T-cell (primary cell): Measurements from ENCODE around the gene CSTF2T. TPM values are rescaled to one million over a fixed set of nuclear protein-coding genes. Genes with fewer than 3 reads are reported as not detected.

Source experiments
- ATAC-seq, 4 experiments: fragments of 200-7000 bp in 3 of 4; fragments of 150-1000 bp in 1 of 4; cut with Tn5 transposase; replicated peaks in 1 of 4; 1 replicate in 3 of 4; 2 replicates in 1 of 4; pipeline ENCODE4 v1.10.0; 2021; ENCODE audit warnings: moderate library complexity in 3 of 4, mild to moderate bottlenecking in 2 of 4, moderate number of reproducible peaks in 1 of 4
- CTCF ChIA-PET, 2 donors: fragments of 300-600 bp; sonication (Branson Sonifier 250); formaldehyde crosslinking; loops; one replicate each; lab custom pipeline; 2022; ENCODE audit warnings: antibody characterized with exemption in 2 of 2; lab: Charles Lee
- POLR2A ChIA-PET, 2 donors: fragments of 300-600 bp; sonication (Branson Sonifier 250); formaldehyde crosslinking; loops; one replicate each; lab custom pipeline; 2022; ENCODE audit warnings: antibody characterized with exemption in 2 of 2; lab: Charles Lee
- DNase-seq, 35 experiments: peaks; one replicate each; pipeline versions ENCODE4 v3.0.0 to v3.0.0-alpha.2; 2013 to 2023
- H3K27ac ChIP-seq: one replicate; pipeline ENCODE4 v1.5.1; 2013; ENCODE audit warnings: low read length
- H3K27me3 ChIP-seq, 2 experiments: replicated peaks in 1 of 2; 1 replicate in 1 of 2; 2 replicates in 1 of 2; pipeline versions ENCODE4 v1.6.1 to v1.7.0; 2013; ENCODE audit warnings: low read length in 1 of 2, mixed read lengths in 1 of 2; ENCODE audit not compliant: control insufficient read depth in 2 of 2, insufficient read depth in 2 of 2; ENCODE audit errors: extremely low read depth in 1 of 2
- H3K36me3 ChIP-seq, 2 donors: 1 replicate in 1 of 2; 2 replicates in 1 of 2; pipeline versions ENCODE4 v1.6.1 to v1.7.0; 2013; ENCODE audit warnings: low read length in 1 of 2; ENCODE audit not compliant: control insufficient read depth in 2 of 2, insufficient read depth in 1 of 2; ENCODE audit errors: extremely low read depth in 1 of 2
- H3K4me1 ChIP-seq, 2 experiments: 1 replicate in 1 of 2; 2 replicates in 1 of 2; pipeline versions ENCODE4 v1.6.1 to v1.7.0; 2013; ENCODE audit warnings: low read length in 2 of 2, mixed read lengths in 1 of 2; ENCODE audit not compliant: insufficient read depth in 2 of 2, control insufficient read depth in 1 of 2; ENCODE audit errors: extremely low read depth in 1 of 2
- H3K4me3 ChIP-seq, 2 donors: 1 replicate in 1 of 2; 2 replicates in 1 of 2; pipeline versions ENCODE4 v1.5.1 to v1.7.0; 2013; ENCODE audit warnings: mild to moderate bottlenecking in 2 of 2, low read length in 1 of 2, moderate library complexity in 1 of 2; ENCODE audit not compliant: control insufficient read depth in 1 of 2; ENCODE audit errors: extremely low read depth in 1 of 2
- H3K9me3 ChIP-seq: 2 replicates; pipeline ENCODE4 v1.7.0; 2013
- H3K27ac Mint-ChIP-seq, 2 donors: one replicate each; pipeline ENCODE4 v1.8.0; 2020 to 2021; ENCODE audit warnings: mild to moderate bottlenecking in 2 of 2, mixed read lengths in 2 of 2
- H3K27me3 Mint-ChIP-seq, 2 donors: one replicate each; pipeline ENCODE4 v1.8.0; 2021 to 2022; ENCODE audit warnings: mixed read lengths in 2 of 2
- H3K36me3 Mint-ChIP-seq: one replicate; pipeline ENCODE4 v1.8.0; 2021; ENCODE audit warnings: mixed read lengths
- H3K4me1 Mint-ChIP-seq, 3 donors: one replicate each; pipeline ENCODE4 v1.8.0; 2020 to 2022; ENCODE audit warnings: mixed read lengths in 3 of 3, mild to moderate bottlenecking in 1 of 3
- H3K4me3 Mint-ChIP-seq, 3 donors: one replicate each; pipeline ENCODE4 v1.8.0; 2020 to 2022; ENCODE audit warnings: mild to moderate bottlenecking in 3 of 3, mixed read lengths in 3 of 3, moderate library complexity in 3 of 3
- H3K9me3 Mint-ChIP-seq, 3 donors: one replicate each; pipeline ENCODE4 v1.8.0; 2020 to 2022; ENCODE audit warnings: mixed read lengths in 3 of 3
- WGBS: methylation state at CpG from one replicate; pipeline ENCODE4 v1.1.5; 2013; ENCODE audit warnings: missing lambda C conversion rate; ENCODE audit not compliant: insufficient coverage; 5-methylcytosine and 5-hydroxymethylcytosine counted together
- total RNA-seq, 35 experiments: library from RNA in 6 of 35; stranded (reverse) in 6 of 35; fragments of 120-200 nt in 1 of 35; gene quantifications; one replicate each; pipeline versions ENCODE4 v1.2.1 to v1.2.4 and lab custom pipeline; 2013 to 2026

The CSTF2T gene
- total RNA-seq, 5 donors from 2014 or later (not counting 1 experiment from before 2014, with no cell fraction given) = 22.3 to 35.0 (median 30.0) TPM

DNA sequence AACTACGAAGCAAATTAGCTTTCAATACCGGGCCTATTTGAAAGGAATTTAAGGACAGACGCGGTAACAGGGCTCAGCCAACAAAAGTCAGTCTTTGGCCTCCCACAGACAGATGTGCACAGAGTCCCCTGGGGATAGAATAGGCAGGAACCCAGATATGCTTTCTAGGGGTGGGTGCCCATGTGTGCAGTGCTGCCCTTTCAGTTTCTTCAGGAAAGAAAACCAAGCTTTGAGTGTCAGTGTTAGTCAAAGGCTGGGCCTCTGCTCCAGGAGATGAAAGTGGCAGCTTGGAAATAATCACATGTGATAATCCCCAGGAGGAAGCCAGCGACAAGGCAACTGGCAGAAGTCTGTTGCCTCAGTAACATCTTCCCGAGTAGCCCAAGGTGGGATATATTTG lies 43.8 kb upstream of the CSTF2T start:
- H3K4me1 Mint-ChIP-seq = no peaks in the 10 kb centered on the region
- POLR2A ChIA-PET = no interaction called here

GRCh38 chr10:51733057-51733456 lies 33.7 kb upstream of the CSTF2T start:
- no peak for ATAC-seq
- no peak overlapping the region for H3K27ac ChIP-seq
- Mint-ChIP-seq H3K4me1 (no peaks in the 10 kb centered on the region), H3K9me3 (no peaks in the 10 kb centered on the region), H3K27me3 (peaks cover 0 to 4% of the 10 kb centered on the region in 2 donors), H3K27ac (no peak overlapping the region), H3K4me3 (no peak overlapping the region), H3K36me3 (no peaks in the 10 kb centered on the region)
- no CpG with 5 or more reads among the region's 1 CpG for WGBS
- H3K4me1 ChIP-seq = no peaks in the 10 kb centered on the region
- no peak overlapping the region for H3K4me3 ChIP-seq
- POLR2A ChIA-PET = no interaction called here
- H3K9me3 ChIP-seq = no peaks in the 10 kb centered on the region
- no peak for DNase-seq
- CTCF ChIA-PET = no interaction called here
- H3K27me3 ChIP-seq = no peaks in the 10 kb centered on the region
- H3K36me3 ChIP-seq = no peaks in the 10 kb centered on the region

More for the DNA sequence above, 43.8 kb upstream of the CSTF2T start:
- Histone ChIP-seq H3K4me3 (no peak overlapping the region), H3K27ac (no peak overlapping the region), H3K27me3 (peaks cover 0 to 6% of the 10 kb centered on the region in 2 experiments), H3K9me3 (no peaks in the 10 kb centered on the region), H3K4me1 (no peaks in the 10 kb centered on the region), H3K36me3 (no peaks in the 10 kb centered on the region)
- 87% methylated on average over 4 of the region's 6 CpGs for WGBS
- H3K4me3 Mint-ChIP-seq = no peak overlapping the region
- H3K27ac Mint-ChIP-seq = no peak overlapping the region
- H3K27me3 Mint-ChIP-seq = no peaks in the 10 kb centered on the region
- no peaks in the 10 kb centered on the region for H3K9me3 Mint-ChIP-seq
- H3K36me3 Mint-ChIP-seq = no peaks in the 10 kb centered on the region
- CTCF ChIA-PET = no interaction called here
- no peak for ATAC-seq
- no peak for DNase-seq

- no peaks in the 10 kb centered on the region for H3K36me3 ChIP-seq
- H3K4me3 Mint-ChIP-seq = no peak overlapping the region
- no peaks in the 10 kb centered on the region for H3K4me1 Mint-ChIP-seq
- CTCF ChIA-PET = interaction anchor here in 1 of 2 donors (0.6 kb wide), 1 partner anchor 46 kb away, joined by 3 read pairs; no protein-coding TSS in a partner anchor
- no peaks in the 10 kb centered on the region for H3K36me3 Mint-ChIP-seq
- ATAC-seq = no peak
- no CpG with 5 or more reads among the region's 7 CpGs for WGBS
- no peak overlapping the region for H3K27ac Mint-ChIP-seq
- DNase-seq = no peak
- no peaks in the 10 kb centered on the region for H3K9me3 ChIP-seq
- H3K4me3 ChIP-seq = no peak overlapping the region
- POLR2A ChIA-PET = interaction anchor here in 1 of 2 donors (0.6 kb wide), 1 partner anchor 1325 kb away, joined by 4 read pairs; no protein-coding TSS in a partner anchor
- no peak overlapping the region for H3K27ac ChIP-seq
- H3K9me3 Mint-ChIP-seq = no peaks in the 10 kb centered on the region
- no peaks in the 10 kb centered on the region for H3K27me3 Mint-ChIP-seq
- no peaks in the 10 kb centered on the region for H3K27me3 ChIP-seq
- H3K4me1 ChIP-seq = no peaks in the 10 kb centered on the region
Observed at GRCh38 chr10:51729822-51730555, 30.6 kb upstream of the CSTF2T start.

- WGBS = no CpG with 5 or more reads among the region's 1 CpG
- Histone ChIP-seq H3K9me3 (no peaks in the 10 kb centered on the region), H3K4me1 (no peaks in the 10 kb centered on the region), H3K4me3 (no peak overlapping the region), H3K36me3 (no peaks in the 10 kb centered on the region), H3K27me3 (no peaks in the 10 kb centered on the region), H3K27ac (no peak overlapping the region)
- DNase-seq (no peak), ATAC-seq (no peak)
- CTCF ChIA-PET = no interaction called here
- Mint-ChIP-seq H3K27ac (no peak overlapping the region), H3K4me1 (no peaks in the 10 kb centered on the region), H3K27me3 (peaks cover 3 to 6% of the 10 kb centered on the region in 2 donors), H3K4me3 (no peak overlapping the region), H3K9me3 (no peaks in the 10 kb centered on the region), H3K36me3 (no peaks in the 10 kb centered on the region)
- POLR2A ChIA-PET = no interaction called here
Observed at GRCh38 chr10:51724038-51724437, 24.6 kb upstream of the CSTF2T start.

DNA sequence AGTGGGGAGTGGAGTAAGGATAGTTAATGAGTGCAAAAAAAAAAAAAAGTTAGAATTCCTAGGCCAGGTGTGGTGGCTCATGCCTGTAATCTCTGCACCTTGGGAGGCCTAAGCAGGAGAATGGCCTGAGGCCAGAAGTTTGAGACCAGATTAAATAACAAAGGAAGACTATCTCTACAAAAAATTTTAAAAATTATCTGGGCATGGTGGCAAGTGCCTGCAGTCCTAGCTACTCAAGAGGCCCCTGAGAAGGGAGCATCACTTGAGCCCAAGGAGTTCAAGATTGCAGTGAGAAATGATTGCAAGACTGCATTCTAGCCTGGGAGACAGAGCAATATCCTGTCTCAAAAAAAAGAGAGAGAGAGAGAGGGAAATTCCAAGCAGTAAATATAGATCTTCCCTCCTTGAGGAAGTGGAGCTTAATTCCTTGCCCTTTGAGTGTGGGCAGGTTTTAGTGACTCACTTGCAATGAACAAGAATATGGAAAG lies 19.5 kb upstream of the CSTF2T start:
- peaks cover 18 to 30% of the 10 kb centered on the region in 2 donors for H3K27me3 Mint-ChIP-seq
- CTCF ChIA-PET = no interaction called here

GRCh38 chr10:51716981-51717380 lies 17.6 kb upstream of the CSTF2T start:
- H3K36me3 ChIP-seq = no peaks in the 10 kb centered on the region
- H3K36me3 Mint-ChIP-seq = no peaks in the 10 kb centered on the region
- no peaks in the 10 kb centered on the region for H3K9me3 ChIP-seq
- H3K4me1 Mint-ChIP-seq = no peaks in the 10 kb centered on the region
- no peak for DNase-seq
- WGBS = 78% methylated on average over 1 of the region's 4 CpGs
- H3K27ac ChIP-seq = no peak overlapping the region
- H3K4me1 ChIP-seq = no peaks in the 10 kb centered on the region
- ChIA-PET CTCF (no interaction called here), POLR2A (no interaction called here)
- H3K9me3 Mint-ChIP-seq = no peaks in the 10 kb centered on the region
- ATAC-seq = no peak
- no peak overlapping the region for H3K4me3 ChIP-seq
- peaks cover 18 to 25% of the 10 kb centered on the region in 2 donors for H3K27me3 Mint-ChIP-seq
- peaks cover 0 to 3% of the 10 kb centered on the region in 2 experiments for H3K27me3 ChIP-seq
- no peak overlapping the region for H3K4me3 Mint-ChIP-seq
- no peak overlapping the region for H3K27ac Mint-ChIP-seq

More for the DNA sequence above, 19.5 kb upstream of the CSTF2T start:
- H3K4me3 ChIP-seq = no peak overlapping the region
- no peak overlapping the region for H3K27ac ChIP-seq
- Mint-ChIP-seq H3K36me3 (no peaks in the 10 kb centered on the region), H3K4me3 (no peak overlapping the region), H3K9me3 (no peaks in the 10 kb centered on the region), H3K27ac (no peak overlapping the region), H3K4me1 (no peaks in the 10 kb centered on the region)
- H3K36me3 ChIP-seq = no peaks in the 10 kb centered on the region
- DNase-seq (no peak), ATAC-seq (no peak)
- no peaks in the 10 kb centered on the region for H3K4me1 ChIP-seq
- peaks cover 0 to 3% of the 10 kb centered on the region in 2 experiments for H3K27me3 ChIP-seq
- H3K9me3 ChIP-seq = no peaks in the 10 kb centered on the region
- POLR2A ChIA-PET = no interaction called here
